ENCODE results near the gene AOC3.

DNA sequence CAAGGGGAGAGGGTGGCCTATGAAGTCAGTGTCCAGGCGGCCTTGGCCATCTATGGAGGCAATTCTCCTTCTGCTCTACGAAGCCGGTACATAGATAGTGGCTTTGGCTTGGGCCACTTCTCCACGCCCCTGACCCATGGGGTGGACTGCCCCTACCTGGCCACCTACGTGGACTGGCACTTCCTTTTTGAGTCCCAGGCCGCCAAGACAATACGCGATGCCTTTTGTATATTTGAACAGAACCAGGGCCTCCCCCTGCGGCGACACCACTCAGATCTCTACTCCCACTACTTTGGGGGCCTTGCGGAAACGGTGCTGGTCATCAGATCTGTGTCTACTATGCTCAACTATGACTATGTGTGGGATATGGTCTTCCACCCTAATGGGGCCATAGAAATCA, 17.3 kb downstream of the AOC3 start:
- TF ChIP-seq POLR2A (IDR thresholded peaks at IDR 0.05): no peak
- no peak for TF ChIP-seq CTCF (IDR thresholded peaks at IDR 0.05)

Measured in adrenal gland (tissue), 5 donors.